Activated CD8-positive, alpha-beta memory T cell treated with anti-CD3 and anti-CD28 coated beads, Interleukin-2, amount 50 U/mL, for 4 hours (primary cell): ENCODE measurements around the gene TEX35.

Experiments used
- DNase-seq: peaks from one replicate; pipeline ENCODE4 v3.0.0-alpha.2; 2020

The TEX35 gene

DNA sequence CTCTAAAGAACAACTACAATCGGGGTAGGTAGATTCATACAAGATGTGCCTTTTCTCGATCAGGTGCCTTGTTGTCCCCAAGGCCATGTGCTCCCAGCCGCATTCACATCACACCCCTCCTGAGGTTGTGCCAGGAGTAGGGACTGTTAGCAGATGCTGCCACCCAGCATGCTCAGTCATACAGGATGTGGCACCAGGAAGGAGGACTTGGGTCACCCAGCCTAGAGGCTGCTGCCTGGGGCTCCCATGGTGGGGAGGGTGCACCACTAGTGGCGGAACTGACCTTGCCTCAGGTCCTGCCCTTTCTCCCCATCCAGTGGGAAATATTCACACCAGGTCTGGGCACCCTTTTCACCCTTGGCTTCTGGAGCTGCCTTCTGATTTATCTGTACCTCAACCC is 8.3 kb downstream of the TEX35 start:
- no peak for DNase-seq

DNA sequence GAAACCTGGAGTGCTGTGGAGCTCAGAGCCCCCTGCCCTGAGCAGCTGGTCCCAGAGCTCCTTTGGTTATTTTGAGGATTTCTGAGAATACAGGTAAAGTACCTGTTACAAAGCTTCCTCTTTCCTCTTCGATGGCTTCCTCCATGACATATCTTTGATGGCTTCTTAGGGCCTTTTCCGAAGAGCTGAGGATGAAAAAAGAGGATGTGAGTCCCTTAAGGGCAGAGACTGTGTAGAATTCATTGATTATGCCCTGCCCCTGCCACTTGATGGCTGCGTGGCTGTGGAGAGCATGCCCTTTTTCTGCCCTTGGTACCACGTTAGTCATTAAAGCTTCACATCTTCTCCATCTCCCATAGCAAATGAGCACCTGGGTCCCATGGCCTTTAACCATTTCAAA is 14.2 kb downstream of the TEX35 start:
- DNase-seq: no peak

DNA sequence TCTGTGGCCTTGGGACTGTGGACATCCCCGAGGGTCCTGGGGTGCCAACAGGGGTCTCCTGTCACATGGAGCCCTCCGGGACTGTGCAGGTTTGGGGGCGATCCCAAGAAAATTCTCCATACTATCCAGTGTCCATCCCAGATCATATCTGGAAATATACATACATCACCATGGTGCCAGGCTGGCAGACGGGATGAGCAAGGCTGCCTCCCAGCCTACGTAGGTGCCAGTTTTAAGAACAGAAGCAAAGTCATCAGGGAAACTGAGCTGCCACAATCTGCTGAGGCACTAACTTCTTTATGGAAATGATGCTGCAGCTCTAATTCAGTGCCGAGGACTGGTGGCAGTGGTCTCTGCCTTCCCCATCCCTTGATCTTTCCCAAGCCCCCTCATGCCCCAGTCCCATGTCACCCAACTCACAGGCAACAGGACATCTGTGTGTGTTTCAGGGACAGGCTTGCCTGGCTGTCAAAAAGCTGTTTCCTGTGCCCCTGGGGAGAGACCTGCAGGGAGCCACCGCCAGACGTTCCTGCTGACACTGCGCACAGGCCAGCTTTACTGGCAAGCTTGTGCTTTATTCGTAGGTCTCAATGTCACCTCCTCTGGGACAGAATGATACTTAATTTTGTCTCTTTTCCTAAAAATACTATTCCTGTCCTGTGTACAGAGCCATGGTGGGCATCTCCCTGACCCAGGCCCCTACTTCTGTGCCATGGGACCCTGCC is 15.5 kb downstream of the TEX35 start:
- DNase-seq: no peak

GRCh38 chr1:178528953-178529335 is 16.0 kb downstream of the TEX35 start:
- no peak for DNase-seq

DNA sequence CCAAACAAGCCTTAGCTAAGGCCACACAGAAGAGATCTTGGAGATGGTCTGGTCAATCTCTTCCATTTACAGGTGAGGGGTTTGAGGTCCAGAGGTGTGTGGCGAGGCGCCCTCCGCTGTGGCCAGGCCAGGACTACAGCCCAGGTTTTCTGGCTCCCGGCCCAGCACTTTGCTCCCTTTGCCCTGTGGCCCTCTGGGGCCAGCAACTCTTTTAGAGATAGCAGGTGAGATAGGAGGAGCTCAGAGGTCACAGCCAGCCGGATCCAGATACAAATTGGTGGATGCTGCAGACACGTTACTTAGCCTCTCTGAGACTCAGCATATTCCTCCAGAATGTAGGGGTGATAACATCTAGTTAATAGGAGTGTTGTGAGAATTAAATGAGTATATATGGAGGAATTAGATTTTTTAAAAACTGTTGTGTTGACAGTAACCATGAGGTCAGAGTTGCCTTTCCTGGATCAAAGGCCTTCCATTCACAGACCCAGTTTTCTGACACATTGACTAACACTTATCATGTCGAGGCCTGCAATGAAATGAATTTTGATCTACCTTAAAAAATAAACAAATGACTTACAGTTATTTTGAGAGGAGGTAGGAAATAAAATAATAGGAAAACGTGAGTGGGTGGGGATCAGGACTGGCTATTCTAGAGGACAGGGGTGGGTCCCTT is 16.6 kb downstream of the TEX35 start:
- no peak for DNase-seq

DNA sequence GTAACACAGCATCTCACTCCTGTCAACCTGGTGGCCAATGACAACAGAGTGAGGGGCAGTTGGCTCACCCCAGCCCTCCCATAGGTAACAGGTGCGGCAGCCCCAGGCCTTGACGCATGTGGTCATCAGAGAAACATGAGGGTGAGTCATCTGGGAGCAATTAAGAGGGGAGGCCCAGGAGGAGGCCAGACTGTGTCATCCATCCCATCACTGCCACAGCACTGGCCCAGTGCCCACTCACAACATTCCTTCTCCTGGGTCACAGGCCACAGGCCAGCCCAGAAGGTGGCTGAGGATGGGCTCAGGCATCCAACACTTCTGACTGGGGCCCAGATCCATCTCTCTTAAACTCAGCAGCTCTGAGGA is 17.1 kb downstream of the TEX35 start:
- DNase-seq: no peak

DNA sequence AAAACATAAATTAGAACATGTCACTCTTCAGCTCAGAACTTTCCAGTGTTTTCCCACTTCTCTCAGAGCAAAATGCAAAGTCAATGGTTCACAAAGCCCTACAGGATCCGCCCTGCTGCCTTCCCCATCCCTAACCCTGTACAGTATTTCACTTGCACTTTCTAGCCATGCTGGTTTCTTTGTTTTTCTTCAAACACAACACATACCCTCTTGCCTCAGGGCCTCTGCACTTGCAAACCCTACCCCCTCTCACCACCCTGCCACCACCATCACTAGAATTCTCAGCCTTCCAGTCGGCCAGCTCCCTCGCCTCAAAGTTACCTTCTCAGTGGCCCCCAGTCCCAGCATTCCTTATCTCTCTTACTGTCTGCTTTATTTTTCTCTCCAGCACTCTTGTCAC is 17.6 kb downstream of the TEX35 start:
- DNase-seq: no peak

DNA sequence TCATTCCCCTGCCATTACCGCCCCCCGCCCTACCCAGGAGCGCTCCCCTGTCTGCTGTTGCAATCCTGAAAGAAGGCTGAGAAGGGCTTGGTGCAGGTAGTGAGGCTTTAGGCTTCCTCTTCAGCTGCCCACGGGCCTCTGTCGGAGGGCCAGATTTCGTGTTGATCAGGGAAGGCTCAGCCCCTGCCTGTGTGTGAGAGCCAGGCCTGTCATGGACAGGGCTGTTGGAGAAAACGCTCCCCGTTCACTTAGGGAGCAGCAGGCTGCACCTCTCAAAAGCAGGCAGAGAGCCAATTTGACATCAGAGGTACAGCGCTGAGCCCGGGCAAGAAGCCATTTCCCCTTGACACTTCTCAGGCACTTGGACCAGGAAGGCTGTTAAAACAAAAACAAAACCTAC is 19.0 kb downstream of the TEX35 start:
- DNase-seq: no peak

- DNase-seq: peak; percentile 76
Observed at GRCh38 chr1:178532392-178532791, 19.5 kb downstream of the TEX35 start.

DNA sequence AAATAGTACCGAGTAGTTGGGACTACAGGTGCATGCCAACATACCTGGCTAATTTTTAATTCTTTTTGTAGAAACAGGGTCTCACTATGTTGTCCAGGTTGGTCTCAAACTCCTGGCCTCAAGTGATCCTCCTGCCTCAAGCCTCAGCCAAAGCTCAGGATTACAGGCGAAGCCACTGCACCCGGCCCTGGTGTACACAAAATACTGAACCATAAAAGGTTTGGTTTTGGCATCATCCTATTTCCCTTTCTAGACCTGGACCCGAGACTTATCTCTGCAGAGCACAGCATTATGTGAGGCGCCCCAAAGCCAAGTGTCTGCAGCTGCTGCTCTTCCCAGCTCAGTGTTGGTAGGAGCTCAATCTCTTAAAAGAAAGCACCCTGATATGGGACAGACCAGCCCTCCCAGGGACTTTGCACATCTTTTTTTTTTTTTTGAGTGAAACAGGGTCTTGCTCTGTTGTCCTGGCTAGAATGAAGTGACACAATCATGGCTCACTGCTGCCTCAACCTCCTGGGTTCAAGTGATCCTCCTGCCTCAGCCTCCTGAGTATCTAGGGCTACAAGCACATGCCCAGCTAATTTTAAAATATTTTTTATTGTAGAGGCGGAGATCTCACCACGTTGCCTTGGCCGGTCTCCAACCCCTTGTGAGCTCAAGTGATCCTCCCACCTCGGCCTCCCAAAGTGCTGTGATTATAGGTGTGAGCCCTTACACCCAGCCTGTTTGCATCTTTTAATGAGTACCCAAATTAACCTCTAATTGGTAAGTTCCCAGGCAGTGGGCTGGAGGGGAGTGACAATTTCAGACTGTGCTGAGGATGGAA is 20.4 kb downstream of the TEX35 start:
- no peak for DNase-seq

GRCh38 chr1:178534137-178534868 is 21.4 kb downstream of the TEX35 start:
- DNase-seq: no peak

DNA sequence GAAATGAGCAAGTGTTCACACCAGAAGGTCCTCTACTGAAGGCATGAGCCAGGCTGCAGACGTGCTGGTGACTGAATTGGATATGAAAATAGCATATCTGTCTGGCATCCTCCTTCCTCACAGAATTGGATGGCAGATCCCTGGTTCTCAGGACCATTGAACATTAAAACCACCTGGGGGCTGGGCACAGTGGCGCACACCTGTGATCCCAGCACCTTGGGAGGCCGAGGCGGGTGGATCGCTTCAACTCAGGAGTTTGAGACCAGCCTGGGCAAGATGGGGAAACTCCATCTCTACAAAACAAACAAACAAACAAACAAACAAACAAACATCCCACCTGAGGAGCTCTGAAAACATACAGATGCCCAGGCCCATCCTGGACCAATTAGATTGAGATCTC is 23.4 kb downstream of the TEX35 start:
- no peak for DNase-seq

- DNase-seq: no peak
Observed at GRCh38 chr1:178536844-178537371, 24.0 kb downstream of the TEX35 start.

GRCh38 chr1:178537382-178538090 is 24.6 kb downstream of the TEX35 start:
- no peak for DNase-seq

- no peak for DNase-seq
Observed at GRCh38 chr1:178538192-178538916, 25.4 kb downstream of the TEX35 start.

GRCh38 chr1:178539291-178539690 is 26.4 kb downstream of the TEX35 start:
- no peak for DNase-seq

DNA sequence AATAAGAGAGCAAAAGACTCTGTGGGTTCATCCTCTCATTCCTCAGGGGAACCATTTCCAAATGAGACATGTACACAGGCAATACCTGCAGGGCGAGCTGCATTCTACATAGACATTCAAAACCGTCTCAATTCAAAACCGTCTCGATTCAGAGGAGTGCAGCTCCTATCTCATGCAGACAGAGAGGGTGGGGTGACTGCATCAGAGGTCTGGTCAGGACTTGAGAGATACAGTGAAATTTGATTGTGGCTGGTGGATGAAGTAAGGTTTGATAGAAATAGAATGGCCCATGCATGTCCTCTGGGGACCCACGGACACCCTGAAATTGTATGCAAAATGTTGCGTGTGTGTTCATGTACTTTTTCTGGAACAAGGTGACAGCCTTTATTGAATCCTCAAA is 27.3 kb downstream of the TEX35 start:
- DNase-seq: no peak

DNA sequence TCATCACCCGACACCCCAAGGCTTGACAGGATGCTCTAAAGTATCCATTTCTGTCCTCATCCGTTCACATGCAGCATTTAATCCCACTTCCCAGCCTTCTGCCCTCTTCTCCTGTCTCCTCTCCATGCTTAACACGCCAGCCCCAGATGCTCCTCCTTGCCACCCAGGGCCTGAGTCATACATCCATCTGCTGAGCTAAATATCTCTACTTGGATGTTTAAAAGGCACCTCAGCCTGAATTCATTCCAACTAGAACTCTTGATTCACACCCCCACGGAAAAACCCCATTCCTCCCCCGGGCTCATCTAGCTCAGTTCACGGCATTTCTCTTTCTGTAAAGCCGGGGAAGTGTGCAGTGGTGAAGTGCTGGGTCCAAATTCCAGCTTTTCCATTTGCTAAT is 27.7 kb downstream of the TEX35 start:
- no peak for DNase-seq

DNA sequence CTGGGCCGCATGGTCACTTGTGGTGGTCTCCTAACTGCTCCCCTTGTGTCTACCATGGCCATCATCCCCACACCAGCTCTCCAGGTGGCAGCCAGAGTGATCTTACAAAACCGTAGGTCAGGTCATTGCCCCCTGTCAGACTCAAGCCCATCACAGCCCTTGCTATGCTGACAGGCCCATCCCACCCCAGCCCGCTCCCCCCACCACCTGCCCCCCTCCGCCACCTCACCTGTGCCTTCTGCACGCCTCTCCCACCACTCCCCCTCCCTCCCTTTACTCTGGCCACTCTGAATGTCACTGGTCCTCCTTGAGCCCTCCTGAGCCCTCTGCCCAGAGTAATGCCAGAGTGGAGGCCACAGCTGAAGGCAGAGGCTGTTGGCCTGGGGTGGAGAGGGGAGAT is 28.5 kb downstream of the TEX35 start:
- no peak for DNase-seq

GRCh38 chr1:178541829-178542553 is 29.1 kb downstream of the TEX35 start:
- DNase-seq: peak; percentile 27
